HepG2 (cell line): Measurements from ENCODE around the gene ACAP3. TPM values are rescaled to one million over a fixed set of nuclear protein-coding genes. Genes with fewer than 3 reads are reported as not detected.

Experiments used
- AHR ChIP-seq: IDR thresholded peaks from 2 replicates; pipeline ENCODE4 v1.6.1; 2018; ENCODE audit warnings: missing genetic modification reagents, missing compliant biosample characterization
- AKAP8 ChIP-seq: sonication (generic); formaldehyde crosslinking; IDR thresholded peaks from 2 replicates; pipeline ENCODE4 v1.5.1; 2020; ENCODE audit warnings: mild to moderate bottlenecking, missing genetic modification reagents
- FOXM1 ChIP-seq: sonication (generic); formaldehyde crosslinking; IDR thresholded peaks from 2 replicates; pipeline ENCODE4 v1.5.0; 2020; ENCODE audit warnings: missing genetic modification reagents
- HDAC1 ChIP-seq: sonication (generic); formaldehyde crosslinking; IDR thresholded peaks from 2 replicates; pipeline ENCODE4 v1.5.1; 2020; ENCODE audit warnings: mild to moderate bottlenecking, missing genetic modification reagents
- HNF1A ChIP-seq, 2 experiments: sonication (generic) in 1 of 2; formaldehyde crosslinking in 1 of 2; IDR thresholded peaks; 2 replicates each; pipeline versions ENCODE4 v1.4.0 to v1.6.1; 2016 to 2020; ENCODE audit warnings: borderline replicate concordance in 1 of 2, low read depth in 1 of 2, mild to moderate bottlenecking in 1 of 2, missing genetic modification reagents in 1 of 2
- HNF1B ChIP-seq: sonication (generic); formaldehyde crosslinking; IDR thresholded peaks from 2 replicates; pipeline ENCODE4 v1.5.1; 2020; ENCODE audit warnings: mild to moderate bottlenecking, moderate library complexity, missing genetic modification reagents
- HOMEZ ChIP-seq: IDR thresholded peaks from 2 replicates; pipeline ENCODE4 v1.6.1; 2016; ENCODE audit warnings: low read depth
- MAF1 ChIP-seq: sonication (generic); formaldehyde crosslinking; IDR thresholded peaks from 2 replicates; pipeline ENCODE4 v1.5.0; 2020; ENCODE audit warnings: missing genetic modification reagents, borderline replicate concordance
- MYNN ChIP-seq: sonication (generic); formaldehyde crosslinking; IDR thresholded peaks from 2 replicates; pipeline ENCODE4 v1.4.0; 2020; ENCODE audit warnings: mild to moderate bottlenecking, low read depth, missing genetic modification reagents
- NR1H2 ChIP-seq: sonication (generic); formaldehyde crosslinking; IDR thresholded peaks from 2 replicates; pipeline ENCODE4 v1.8.1; 2022; ENCODE audit warnings: low read depth, missing genetic modification reagents, borderline replicate concordance
- TCF7 ChIP-seq: sonication (generic); IDR thresholded peaks from 2 replicates; pipeline ENCODE4 v1.6.1; 2016; ENCODE audit warnings: antibody characterized with exemption, low read depth
- U2AF1 ChIP-seq: fragments of 200-400 bp; formaldehyde crosslinking; optimal IDR thresholded peaks from 2 replicates; pipeline ENCODE3; 2017; ENCODE audit warnings: mild to moderate bottlenecking, low read depth, low read length
- ZFP41 ChIP-seq: sonication (generic); formaldehyde crosslinking; IDR thresholded peaks from 2 replicates; pipeline ENCODE4 v1.4.0; 2020; ENCODE audit warnings: mild to moderate bottlenecking, missing genetic modification reagents, borderline replicate concordance
- ZNF232 ChIP-seq: sonication (generic); formaldehyde crosslinking; IDR thresholded peaks from 2 replicates; pipeline ENCODE4 v1.4.0; 2020; ENCODE audit warnings: missing genetic modification reagents, borderline replicate concordance
- ZNF589 ChIP-seq: sonication (generic); formaldehyde crosslinking; conservative IDR thresholded peaks from 2 replicates; pipeline ENCODE4 v1.8.0; 2022; ENCODE audit warnings: mild to moderate bottlenecking, moderate library complexity, missing genetic modification reagents
- polyA plus RNA-seq, 8 experiments: library from polyadenylated mRNA; depleted of rRNA in 3 of 8; stranded (reverse) in 7 of 8; unstranded in 1 of 8; fragments of >200 nt; fragmentation: Illumina TruSeq in 4 of 8; extraction: Trizol in 4 of 8; gene quantifications; 2 replicates each; pipeline versions ENCODE4 v1.2.1 to v1.2.3, GENCODE V29; 2011 to 2016; ENCODE audit warnings: low read depth in 4 of 8, missing spikeins in 1 of 8, mixed read lengths in 1 of 8; ENCODE audit not compliant: insufficient read depth in 1 of 8
- total RNA-seq, 5 experiments: library from RNA; depleted of rRNA; stranded (reverse); fragments of >200 nt; fragmentation: Illumina TruSeq; extraction: Trizol; gene quantifications; 2 replicates each; pipeline ENCODE4 v1.2.3, GENCODE V29; 2016; ENCODE audit warnings: low read depth in 1 of 5

The ACAP3 gene
- total and polyA plus RNA-seq, 2 of the 13 experiments (the other 11 are each of a cell fraction or from before 2014, with no cell fraction given): 29.4 to 50.8 TPM

GRCh38 chr1:1291548-1292441, 15.9 kb downstream of the ACAP3 start (continued):
- TF ChIP-seq AKAP8 (CRISPR knock-in tag): peak; percentile 91
- no peak for TF ChIP-seq ZNF232 (CRISPR knock-in tag)
- no peak for TF ChIP-seq FOXM1 (CRISPR knock-in tag)
- 0 out of 2 replicates have a peak, but pooled peaks have one; percentile 41 for TF ChIP-seq ZNF589 (CRISPR knock-in tag)
- TF ChIP-seq NR1H2: no peak
- TF ChIP-seq TCF7: no peak
- TF ChIP-seq MYNN: no peak
- no peak; the same call in 1 of the 2 replicates for TF ChIP-seq AHR (CRISPR knock-in tag)
- TF ChIP-seq HDAC1: no peak
- TF ChIP-seq HNF1A (IDR thresholded peaks at IDR 0.05; ENCODE audit: low read depth): no peak
- no peak for TF ChIP-seq HNF1A (CRISPR knock-in tag; IDR thresholded peaks at IDR 0.05; ENCODE audit: borderline replicate concordance)
- TF ChIP-seq HNF1B: no peak
- no peak for TF ChIP-seq ZFP41 (CRISPR knock-in tag)
- no peak for TF ChIP-seq U2AF1
- no peak for TF ChIP-seq HOMEZ (CRISPR knock-in tag)
- no peak for TF ChIP-seq MAF1 (CRISPR knock-in tag)
